T-helper 2 cell (primary cell): Measurements from ENCODE around the gene RGS7.
"Not testable (repeated sequence)": the region's sequence is repeated elsewhere in the genome, so short reads cannot be mapped to it uniquely, and the experiment has no call there.

Experiments
- DNase-seq, 5 experiments: peaks; one replicate each; pipeline versions ENCODE4 v3.0.0 to v3.0.0-alpha.2; 2012 to 2022

The RGS7 gene

GRCh38 chr1:240816472-240816871 is 540.5 kb downstream of the RGS7 start:
- no peak for DNase-seq

- no peak for DNase-seq
Measured at GRCh38 chr1:240813720-240814119, 543.3 kb downstream of the RGS7 start.

- DNase-seq: no peak
Measured at GRCh38 chr1:240811256-240811655, 545.7 kb downstream of the RGS7 start.

GRCh38 chr1:240808381-240808780 is 548.6 kb downstream of the RGS7 start:
- DNase-seq: no peak

- DNase-seq: no peak
Measured at GRCh38 chr1:240806200-240806745, 550.7 kb downstream of the RGS7 start.

GRCh38 chr1:240804475-240804874 is 552.5 kb downstream of the RGS7 start:
- no peak for DNase-seq

GRCh38 chr1:240803151-240803550 is 553.9 kb downstream of the RGS7 start:
- no peak for DNase-seq

GRCh38 chr1:240802271-240802670 is 554.7 kb downstream of the RGS7 start:
- DNase-seq: no peak

- no peak for DNase-seq
Measured at GRCh38 chr1:240801442-240801841, 555.6 kb downstream of the RGS7 start.

- DNase-seq: peak in 1 of 5 experiments; percentile 2
Measured at GRCh38 chr1:240800291-240800690, 556.7 kb downstream of the RGS7 start.

- peak in 1 of 5 experiments; percentile 13 for DNase-seq
Measured at GRCh38 chr1:240797050-240797449, 560.0 kb downstream of the RGS7 start.

- peak in 1 of 5 experiments; percentile 74 for DNase-seq
Measured at GRCh38 chr1:240794046-240794843, 562.8 kb downstream of the RGS7 start.

GRCh38 chr1:240792915-240793529 is 564.0 kb downstream of the RGS7 start:
- DNase-seq: no peak

- no peak for DNase-seq
Measured at GRCh38 chr1:240790856-240791255, 566.1 kb downstream of the RGS7 start.

- DNase-seq: no peak
Measured at GRCh38 chr1:240786880-240787279, 570.1 kb downstream of the RGS7 start.

- no peak for DNase-seq
Measured at GRCh38 chr1:240784776-240785175, 572.2 kb downstream of the RGS7 start.

- not testable (repeated sequence) for DNase-seq
Measured at GRCh38 chr1:240783728-240784137, 573.3 kb downstream of the RGS7 start.

GRCh38 chr1:240776237-240776636 is 580.8 kb downstream of the RGS7 start:
- no peak for DNase-seq

- DNase-seq: no peak
Measured at GRCh38 chr1:240772131-240772530, 584.9 kb downstream of the RGS7 start.

- DNase-seq: no peak
Measured at GRCh38 chr1:240771450-240771849, 585.6 kb downstream of the RGS7 start.

- no peak for DNase-seq
Measured at GRCh38 chr1:240768979-240769378, 588.0 kb downstream of the RGS7 start.

- DNase-seq: no peak
Measured at GRCh38 chr1:240766831-240767230, 590.2 kb downstream of the RGS7 start.

GRCh38 chr1:240765732-240766363 is 591.2 kb downstream of the RGS7 start:
- DNase-seq: no peak

- no peak for DNase-seq
Measured at GRCh38 chr1:240763771-240764170, 593.2 kb downstream of the RGS7 start.
